Astrocyte (in vitro differentiated cells and primary cell): ENCODE data around the gene SPACA4. TPM values are rescaled to one million over a fixed set of nuclear protein-coding genes. Genes with fewer than 3 reads are reported as not detected.

Source experiments
- DNase-seq: peaks from one replicate; pipeline ENCODE4 v3.0.0-alpha.2; 2010; ENCODE audit warnings: low read depth
- FAIRE-seq: peaks from 2 replicates; lab custom pipeline; 2011; peaks lifted over from hg19 to GRCh38; lab: Jason Lieb, UNC
- H2AFZ ChIP-seq: 2 replicates; pipeline ENCODE4 v1.6.0; 2012; ENCODE audit warnings: low read depth, low read length, inconsistent platforms
- H3K27ac ChIP-seq: 2 replicates; pipeline ENCODE4 v1.5.1; 2011; ENCODE audit warnings: low read depth, low read length, inconsistent platforms
- H3K27me3 ChIP-seq: 2 replicates; pipeline ENCODE4 v1.6.0; 2011; ENCODE audit warnings: low read length, inconsistent platforms; ENCODE audit not compliant: insufficient read depth
- H3K36me3 ChIP-seq: 2 replicates; pipeline ENCODE4 v1.5.1; 2011; ENCODE audit warnings: low read length, inconsistent platforms; ENCODE audit not compliant: insufficient read depth
- H3K4me1 ChIP-seq: 2 replicates; pipeline ENCODE4 v1.5.1; 2011; ENCODE audit warnings: low read length, inconsistent platforms; ENCODE audit not compliant: insufficient read depth
- H3K4me2 ChIP-seq: 2 replicates; pipeline ENCODE4 v1.6.0; 2012; ENCODE audit warnings: low read length, inconsistent platforms
- H3K4me3 ChIP-seq: 2 replicates; pipeline ENCODE4 v1.5.1; 2011; ENCODE audit warnings: low read depth, mild to moderate bottlenecking, low read length, inconsistent platforms; ENCODE audit not compliant: insufficient read depth
- H3K79me2 ChIP-seq: 2 replicates; pipeline ENCODE4 v1.6.0; 2012; ENCODE audit warnings: mild to moderate bottlenecking, low read length, inconsistent platforms; ENCODE audit not compliant: insufficient read depth
- H3K9ac ChIP-seq: 2 replicates; pipeline ENCODE4 v1.6.0; 2012; ENCODE audit warnings: mild to moderate bottlenecking, low read length, inconsistent platforms
- H3K9me3 ChIP-seq: 2 replicates; pipeline ENCODE4 v1.5.1; 2012; ENCODE audit warnings: low read depth, mild to moderate bottlenecking, low read length, inconsistent platforms; ENCODE audit not compliant: insufficient read depth
- H4K20me1 ChIP-seq: 2 replicates; pipeline ENCODE4 v1.6.0; 2012; ENCODE audit warnings: low read length, inconsistent platforms; ENCODE audit not compliant: insufficient read depth
- H3K27ac Mint-ChIP-seq: one replicate; pipeline ENCODE4 v1.8.0; 2021; ENCODE audit warnings: mild to moderate bottlenecking, mixed read lengths; ENCODE audit not compliant: unreplicated experiment
- H3K27me3 Mint-ChIP-seq: one replicate; pipeline ENCODE4 v1.8.0; 2021; ENCODE audit warnings: low read depth, mixed read lengths; ENCODE audit not compliant: unreplicated experiment
- H3K36me3 Mint-ChIP-seq: one replicate; pipeline ENCODE4 v1.8.0; 2021; ENCODE audit warnings: low read depth, mixed read lengths; ENCODE audit not compliant: unreplicated experiment
- H3K4me1 Mint-ChIP-seq: one replicate; pipeline ENCODE4 v1.8.0; 2021; ENCODE audit warnings: low read depth, mixed read lengths; ENCODE audit not compliant: unreplicated experiment
- H3K4me3 Mint-ChIP-seq: one replicate; pipeline ENCODE4 v1.8.0; 2021; ENCODE audit warnings: mild to moderate bottlenecking, moderate library complexity, mixed read lengths; ENCODE audit not compliant: unreplicated experiment
- H3K9me3 Mint-ChIP-seq: one replicate; pipeline ENCODE4 v1.8.0; 2021; ENCODE audit warnings: mild to moderate bottlenecking, mixed read lengths; ENCODE audit not compliant: unreplicated experiment
- EZH2 ChIP-seq: IDR thresholded peaks from 2 replicates; pipeline ENCODE4 v1.6.1; 2012; ENCODE audit warnings: mild to moderate bottlenecking, low read length, inconsistent platforms; ENCODE audit not compliant: insufficient read depth
- total RNA-seq: library from RNA; stranded (reverse); gene quantifications from 2 replicates; pipeline ENCODE4 v1.2.1, GENCODE V29; 2021
- TF ChIP-seq, protein P1 (sequence below): IDR thresholded peaks from 2 replicates; pipeline ENCODE4 v1.5.1; 2011; ENCODE audit warnings: low read depth, mild to moderate bottlenecking, inconsistent platforms, low read length, moderate library complexity; ENCODE audit not compliant: insufficient read depth

Gene SPACA4
- total RNA-seq, 1 donor from 2014 or later, result not detected

DNA sequence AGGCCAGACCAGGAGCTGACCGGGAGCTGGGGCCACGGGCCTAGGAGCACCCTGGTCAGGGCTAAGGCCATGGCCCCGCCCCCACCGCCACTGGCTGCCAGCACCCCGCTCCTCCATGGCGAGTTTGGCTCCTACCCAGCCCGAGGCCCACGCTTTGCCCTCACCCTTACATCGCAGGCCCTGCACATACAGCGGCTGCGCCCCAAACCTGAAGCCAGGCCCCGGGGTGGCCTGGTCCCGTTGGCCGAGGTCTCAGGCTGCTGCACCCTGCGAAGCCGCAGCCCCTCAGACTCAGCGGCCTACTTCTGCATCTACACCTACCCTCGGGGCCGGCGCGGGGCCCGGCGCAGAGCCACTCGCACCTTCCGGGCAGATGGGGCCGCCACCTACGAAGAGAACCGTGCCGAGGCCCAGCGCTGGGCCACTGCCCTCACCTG lies 19.4 kb downstream of the SPACA4 start:
- H3K27me3 ChIP-seq, result no peaks in the 10 kb centered on the region
- H3K9ac ChIP-seq, result no peak overlapping the region
- H3K27ac ChIP-seq, result no peak overlapping the region
- no peaks in the 10 kb centered on the region for H3K9me3 Mint-ChIP-seq
- peaks cover 17% of the 10 kb centered on the region for H3K79me2 ChIP-seq
- H3K4me3 ChIP-seq, result no peak overlapping the region
- peaks cover 18% of the 10 kb centered on the region for H3K4me1 ChIP-seq
- peaks cover 4% of the 10 kb centered on the region for H4K20me1 ChIP-seq
- H3K27ac Mint-ChIP-seq, result no peak overlapping the region
- DNase-seq, result no peak
- H3K36me3 ChIP-seq, result no peaks in the 10 kb centered on the region
- H3K4me1 Mint-ChIP-seq, result peaks cover 12% of the 10 kb centered on the region
- TF ChIP-seq, protein P1, sequence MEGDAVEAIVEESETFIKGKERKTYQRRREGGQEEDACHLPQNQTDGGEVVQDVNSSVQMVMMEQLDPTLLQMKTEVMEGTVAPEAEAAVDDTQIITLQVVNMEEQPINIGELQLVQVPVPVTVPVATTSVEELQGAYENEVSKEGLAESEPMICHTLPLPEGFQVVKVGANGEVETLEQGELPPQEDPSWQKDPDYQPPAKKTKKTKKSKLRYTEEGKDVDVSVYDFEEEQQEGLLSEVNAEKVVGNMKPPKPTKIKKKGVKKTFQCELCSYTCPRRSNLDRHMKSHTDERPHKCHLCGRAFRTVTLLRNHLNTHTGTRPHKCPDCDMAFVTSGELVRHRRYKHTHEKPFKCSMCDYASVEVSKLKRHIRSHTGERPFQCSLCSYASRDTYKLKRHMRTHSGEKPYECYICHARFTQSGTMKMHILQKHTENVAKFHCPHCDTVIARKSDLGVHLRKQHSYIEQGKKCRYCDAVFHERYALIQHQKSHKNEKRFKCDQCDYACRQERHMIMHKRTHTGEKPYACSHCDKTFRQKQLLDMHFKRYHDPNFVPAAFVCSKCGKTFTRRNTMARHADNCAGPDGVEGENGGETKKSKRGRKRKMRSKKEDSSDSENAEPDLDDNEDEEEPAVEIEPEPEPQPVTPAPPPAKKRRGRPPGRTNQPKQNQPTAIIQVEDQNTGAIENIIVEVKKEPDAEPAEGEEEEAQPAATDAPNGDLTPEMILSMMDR, result no peak
- TF ChIP-seq EZH2, result no peak
- H3K27me3 Mint-ChIP-seq, result no peaks in the 10 kb centered on the region
- FAIRE-seq, result no peak
- H3K4me3 Mint-ChIP-seq, result no peak overlapping the region
- H3K4me2 ChIP-seq, result no peak overlapping the region
- peaks cover 5% of the 10 kb centered on the region for H3K36me3 Mint-ChIP-seq
- no peak overlapping the region for H2AFZ ChIP-seq
- H3K9me3 ChIP-seq, result no peaks in the 10 kb centered on the region

DNA sequence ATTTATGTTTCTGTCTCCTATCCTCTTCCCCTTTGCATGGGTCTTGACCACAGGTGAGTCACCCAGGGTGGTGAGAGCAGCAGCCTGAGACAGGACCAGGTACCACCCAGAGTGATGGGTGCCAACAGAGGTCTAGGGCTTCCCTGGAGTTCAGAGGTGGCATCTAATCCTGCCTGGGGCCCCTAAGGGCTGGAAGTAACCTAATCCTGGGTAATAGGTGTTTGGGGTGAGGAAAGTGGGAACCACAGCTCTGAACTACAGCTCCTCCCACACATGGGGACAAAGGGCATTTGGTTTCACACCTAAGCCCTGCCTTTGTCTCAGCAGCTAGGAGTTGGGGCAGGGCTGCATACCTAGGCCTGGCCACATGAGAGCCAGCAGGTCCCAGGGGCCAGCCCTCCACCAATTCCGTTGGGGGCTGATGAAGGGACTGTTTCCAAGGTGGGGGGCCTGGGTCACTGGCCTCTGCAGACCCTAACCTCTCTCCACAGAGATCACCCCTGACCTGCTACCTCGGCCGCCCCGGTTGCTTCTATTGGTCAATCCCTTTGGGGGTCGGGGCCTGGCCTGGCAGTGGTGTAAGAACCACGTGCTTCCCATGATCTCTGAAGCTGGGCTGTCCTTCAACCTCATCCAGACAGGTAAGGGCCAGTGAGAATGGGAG lies 20.8 kb downstream of the SPACA4 start:
- no peaks in the 10 kb centered on the region for H3K9me3 ChIP-seq
- Mint-ChIP-seq H3K27me3 (no peaks in the 10 kb centered on the region), H3K4me3 (peak overlapping the region; percentile 16), H3K4me1 (peaks cover 9% of the 10 kb centered on the region), H3K9me3 (no peaks in the 10 kb centered on the region), H3K36me3 (peaks cover 5% of the 10 kb centered on the region), H3K27ac (no peak overlapping the region)
- peaks cover 4% of the 10 kb centered on the region for H4K20me1 ChIP-seq
- no peak overlapping the region for H2AFZ ChIP-seq
- peaks cover 20% of the 10 kb centered on the region for H3K4me1 ChIP-seq
- TF ChIP-seq, protein P1, result no peak
- TF ChIP-seq EZH2, result no peak
- no peak for DNase-seq
- H3K27ac ChIP-seq, result no peak overlapping the region
- H3K79me2 ChIP-seq, result peaks cover 17% of the 10 kb centered on the region
- FAIRE-seq, result no peak
- no peaks in the 10 kb centered on the region for H3K27me3 ChIP-seq
- H3K36me3 ChIP-seq, result no peaks in the 10 kb centered on the region
- no peak overlapping the region for H3K4me3 ChIP-seq
- H3K9ac ChIP-seq, result no peak overlapping the region
- H3K4me2 ChIP-seq, result no peak overlapping the region

DNA sequence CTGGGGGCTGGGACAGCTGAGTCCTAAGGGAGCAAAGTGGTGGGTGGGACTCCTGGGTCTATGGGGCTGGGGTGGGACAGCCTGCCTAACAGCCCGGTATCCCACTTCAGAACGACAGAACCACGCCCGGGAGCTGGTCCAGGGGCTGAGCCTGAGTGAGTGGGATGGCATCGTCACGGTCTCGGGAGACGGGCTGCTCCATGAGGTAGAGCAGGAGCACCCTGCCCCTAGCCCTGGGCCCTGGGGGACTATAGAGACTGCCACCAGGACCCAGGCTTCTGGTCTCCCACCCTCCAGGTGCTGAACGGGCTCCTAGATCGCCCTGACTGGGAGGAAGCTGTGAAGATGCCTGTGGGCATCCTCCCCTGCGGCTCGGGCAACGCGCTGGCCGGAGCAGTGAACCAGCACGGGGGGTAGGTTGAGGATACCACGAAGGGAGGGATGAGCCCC lies 21.3 kb downstream of the SPACA4 start:
- peaks cover 7% of the 10 kb centered on the region for H3K4me1 Mint-ChIP-seq
- H3K79me2 ChIP-seq, result peaks cover 17% of the 10 kb centered on the region

More for the DNA sequence above, 21.3 kb downstream of the SPACA4 start:
- no peak for FAIRE-seq
- Mint-ChIP-seq H3K27me3 (no peaks in the 10 kb centered on the region), H3K36me3 (peaks cover 5% of the 10 kb centered on the region), H3K27ac (no peak overlapping the region), H3K4me3 (no peak overlapping the region), H3K9me3 (no peaks in the 10 kb centered on the region)
- TF ChIP-seq, protein P1, result no peak
- TF ChIP-seq EZH2, result no peak
- no peak overlapping the region for H3K4me3 ChIP-seq
- H3K9ac ChIP-seq, result no peak overlapping the region
- H3K27me3 ChIP-seq, result no peaks in the 10 kb centered on the region
- DNase-seq, result no peak
- no peaks in the 10 kb centered on the region for H3K9me3 ChIP-seq
- H4K20me1 ChIP-seq, result peaks cover 4% of the 10 kb centered on the region
- H3K36me3 ChIP-seq, result no peaks in the 10 kb centered on the region
- no peak overlapping the region for H2AFZ ChIP-seq
- no peak overlapping the region for H3K4me2 ChIP-seq
- H3K4me1 ChIP-seq, result peaks cover 20% of the 10 kb centered on the region
- no peak overlapping the region for H3K27ac ChIP-seq
